B cell (primary cell): ENCODE data around the gene SLC4A8. TPM values are rescaled to one million over a fixed set of nuclear protein-coding genes. Genes with fewer than 3 reads are reported as not detected.
A peak's percentile ranks its signal among the peaks of the same experiment; 100 is the strongest.

ENCODE experiments used
- ATAC-seq: fragments of 200-7000 bp; cut with Tn5 transposase; one replicate; pipeline ENCODE4 v1.10.0; 2021; ENCODE audit warnings: low read depth, mild to moderate bottlenecking, moderate number of reproducible peaks, moderate library complexity
- CTCF ChIA-PET: fragments of 350-600 bp; sonication (Branson Sonifier 250); formaldehyde crosslinking; loops from one replicate; lab custom pipeline; 2021; ENCODE audit warnings: antibody characterized with exemption, inconsistent platforms; lab: Charles Lee
- POLR2A ChIA-PET: fragments of 350-600 bp; sonication (Branson Sonifier 250); formaldehyde crosslinking; loops from one replicate; lab custom pipeline; 2021; ENCODE audit warnings: antibody characterized with exemption; lab: Charles Lee
- DNase-seq: peaks from one replicate; pipeline ENCODE4 v3.0.0; 2013
- H2AFZ ChIP-seq: 2 replicates; pipeline ENCODE4 v1.6.1; 2012; ENCODE audit warnings: mild to moderate bottlenecking, low read depth, low read length; ENCODE audit not compliant: insufficient read depth, poor library complexity, severe bottlenecking
- H3K27ac ChIP-seq, 2 donors: 1 replicate in 1 of 2; 2 replicates in 1 of 2; pipeline ENCODE4 v1.5.1; 2012 to 2013; ENCODE audit warnings: low read length in 2 of 2, mild to moderate bottlenecking in 2 of 2, moderate library complexity in 1 of 2
- H3K27me3 ChIP-seq, 4 experiments: fragments of 200-600 bp in 1 of 4; sonication (generic) in 1 of 4; replicated peaks in 1 of 4; 1 replicate in 2 of 4; 2 replicates in 2 of 4; pipeline versions ENCODE4 v1.6.1 to v1.7.0; 2013 to 2016; ENCODE audit warnings: low read length in 3 of 4, mild to moderate bottlenecking in 2 of 4, mixed read lengths in 1 of 4, moderate library complexity in 1 of 4; ENCODE audit not compliant: insufficient read depth in 4 of 4, control insufficient read depth in 3 of 4; ENCODE audit errors: control extremely low read depth in 1 of 4
- H3K36me3 ChIP-seq, 2 experiments: replicated peaks in 1 of 2; 1 replicate in 1 of 2; 2 replicates in 1 of 2; pipeline versions ENCODE4 v1.6.1 to v1.7.1; 2013; ENCODE audit warnings: low read length in 1 of 2; ENCODE audit not compliant: insufficient read depth in 2 of 2, control insufficient read depth in 1 of 2; ENCODE audit errors: control extremely low read depth in 1 of 2, extremely low read depth in 1 of 2
- H3K4me1 ChIP-seq, 2 donors: fragments of 200-600 bp in 1 of 2; sonication (generic) in 1 of 2; 1 replicate in 1 of 2; 2 replicates in 1 of 2; pipeline versions ENCODE4 v1.5.1 to v1.6.1; 2013 to 2017; ENCODE audit warnings: low read length in 2 of 2; ENCODE audit not compliant: control insufficient read depth in 2 of 2, insufficient read depth in 2 of 2
- H3K4me2 ChIP-seq: replicated peaks from 2 replicates; pipeline ENCODE3; 2012; ENCODE audit warnings: mild to moderate bottlenecking, low read depth, low read length; ENCODE audit not compliant: poor library complexity, severe bottlenecking
- H3K4me3 ChIP-seq, 5 experiments: fragments of 200-600 bp in 1 of 5; sonication (generic) in 1 of 5; 1 replicate in 3 of 5; 2 replicates in 2 of 5; pipeline versions ENCODE4 v1.5.1 to v1.7.0; 2011 to 2016; ENCODE audit warnings: low read length in 4 of 5, mild to moderate bottlenecking in 4 of 5, low read depth in 2 of 5, control low read depth in 1 of 5, moderate library complexity in 1 of 5; ENCODE audit not compliant: insufficient read depth in 1 of 5; ENCODE audit errors: control extremely low read depth in 1 of 5, extremely low read depth in 1 of 5
- H3K79me2 ChIP-seq: fragments of 200-600 bp; sonication (generic); one replicate; pipeline ENCODE4 v1.6.0; 2016; ENCODE audit warnings: low read length; ENCODE audit not compliant: control insufficient read depth, insufficient read depth
- H3K9ac ChIP-seq: fragments of 200-600 bp; sonication (generic); 2 replicates; pipeline ENCODE4 v1.6.1; 2017; ENCODE audit warnings: mild to moderate bottlenecking, low read length, moderate library complexity
- H3K9me3 ChIP-seq, 3 donors: one replicate each; pipeline versions ENCODE4 v1.6.1 to v1.7.1; 2013; ENCODE audit warnings: low read length in 2 of 3; ENCODE audit not compliant: control insufficient read depth in 2 of 3, insufficient read depth in 1 of 3; ENCODE audit errors: control extremely low read depth in 1 of 3
- H4K20me1 ChIP-seq: 2 replicates; pipeline ENCODE4 v1.6.0; 2012; ENCODE audit warnings: mild to moderate bottlenecking, low read length; ENCODE audit not compliant: insufficient read depth, control insufficient read depth, poor library complexity, severe bottlenecking
- H3K27ac Mint-ChIP-seq: one replicate; pipeline ENCODE4 v1.8.0; 2021; ENCODE audit warnings: mixed read lengths
- H3K27me3 Mint-ChIP-seq: one replicate; pipeline ENCODE4 v1.8.0; 2021; ENCODE audit warnings: mixed read lengths
- H3K4me1 Mint-ChIP-seq: one replicate; pipeline ENCODE4 v1.8.0; 2021; ENCODE audit warnings: mixed read lengths
- H3K4me3 Mint-ChIP-seq: one replicate; pipeline ENCODE4 v1.8.0; 2021; ENCODE audit warnings: mixed read lengths
- H3K9me3 Mint-ChIP-seq: one replicate; pipeline ENCODE4 v1.8.0; 2022; ENCODE audit warnings: mixed read lengths; ENCODE audit not compliant: insufficient read depth
- CTCF ChIP-seq: fragments of 200-600 bp; IDR thresholded peaks from one replicate; pipeline ENCODE4 v1.8.0; 2022; ENCODE audit warnings: antibody characterized with exemption, mild to moderate bottlenecking
- EZH2 ChIP-seq: IDR thresholded peaks from 2 replicates; pipeline ENCODE4 v1.6.1; 2012; ENCODE audit warnings: borderline replicate concordance, low read depth, mild to moderate bottlenecking, moderate library complexity, low read length; ENCODE audit not compliant: insufficient read depth, poor library complexity, severe bottlenecking
- WGBS: methylation state at CpG from one replicate; pipeline ENCODE4 v1.1.5; 2013; ENCODE audit warnings: missing lambda C conversion rate; ENCODE audit not compliant: insufficient coverage; 5-methylcytosine and 5-hydroxymethylcytosine counted together
- intact Hi-C: fragments of 100-400 bp; cut with micrococcal nuclease; formaldehyde crosslinking; loops from one replicate; pipeline ENCODE4 v1.10.0; 2022
- polyA plus RNA-seq: library from polyadenylated mRNA; depleted of rRNA; stranded (reverse); fragments of >200 nt; gene quantifications from 2 replicates; pipeline ENCODE4 v1.2.3, GENCODE V29; 2012
- total RNA-seq, 2 donors: library from RNA; stranded (reverse); fragments of 120-200 nt in 1 of 2; gene quantifications; 1 replicate in 1 of 2; 2 replicates in 1 of 2; pipeline versions ENCODE4 v1.2.3 to v1.2.4, GENCODE V29; 2013 to 2022

SLC4A8 gene
- total and polyA plus RNA-seq, 2 donors (not counting 1 experiment from before 2014, with no cell fraction given) = 3.1 to 3.2 TPM

- ATAC-seq (no peak), DNase-seq (no peak)
- Histone ChIP-seq H3K36me3 (no peaks in the 10 kb centered on the region), H3K9ac (no peak overlapping the region), H3K27ac (no peak overlapping the region), H3K4me2 (no peak overlapping the region), H3K9me3 (peaks cover 0 to 2% (median 0%) of the 10 kb centered on the region in 3 donors), H3K27me3 (peaks cover 0 to 12% (median 3%) of the 10 kb centered on the region in 4 experiments), H4K20me1 (no peaks in the 10 kb centered on the region), H3K4me3 (no peak overlapping the region), H3K4me1 (no peaks in the 10 kb centered on the region), H3K79me2 (no peaks in the 10 kb centered on the region), H2AFZ (no peak overlapping the region)
- no peak overlapping the region for H3K4me3 Mint-ChIP-seq
- peaks cover 5% of the 10 kb centered on the region for H3K9me3 Mint-ChIP-seq
- intact Hi-C loops = no loop called here
- TF ChIP-seq EZH2 = no peak
- no peak overlapping the region for H3K27ac Mint-ChIP-seq
- peaks cover 34% of the 10 kb centered on the region for H3K27me3 Mint-ChIP-seq
- H3K4me1 Mint-ChIP-seq = peaks cover 8% of the 10 kb centered on the region
- CTCF ChIA-PET = no interaction called here
- POLR2A ChIA-PET = no interaction called here
Measured at GRCh38 chr12:51546097-51546496, 121.5 kb downstream of the SLC4A8 start.

- Mint-ChIP-seq H3K9me3 (peaks cover 5% of the 10 kb centered on the region), H3K4me3 (no peak overlapping the region), H3K27me3 (peaks cover 36% of the 10 kb centered on the region), H3K4me1 (peaks cover 8% of the 10 kb centered on the region), H3K27ac (no peak overlapping the region)
- no peak overlapping the region for H2AFZ ChIP-seq
- H4K20me1 ChIP-seq = no peaks in the 10 kb centered on the region
- intact Hi-C loops = no loop called here
- CTCF ChIA-PET = no interaction called here
- H3K4me3 ChIP-seq = peak overlapping the region in 1 of 5 experiments; percentile 14
- peaks cover 0 to 17% (median 3%) of the 10 kb centered on the region in 4 experiments for H3K27me3 ChIP-seq
- DNase-seq (no peak), ATAC-seq (no peak)
- H3K4me1 ChIP-seq = no peaks in the 10 kb centered on the region
- TF ChIP-seq EZH2 (no peak), CTCF (no peak)
- H3K9me3 ChIP-seq = peaks cover 0 to 2% (median 0%) of the 10 kb centered on the region in 3 donors
- H3K4me2 ChIP-seq = no peak overlapping the region
- H3K36me3 ChIP-seq = no peaks in the 10 kb centered on the region
- no peak overlapping the region for H3K27ac ChIP-seq
- POLR2A ChIA-PET = no interaction called here
- no peaks in the 10 kb centered on the region for H3K79me2 ChIP-seq
- H3K9ac ChIP-seq = no peak overlapping the region
- WGBS = 80% methylated on average over 1 of the region's 6 CpGs
Measured at GRCh38 chr12:51547606-51548005, 123.0 kb downstream of the SLC4A8 start.
